Thyroid gland (tissue), 4 donors: Measurements from ENCODE around the gene INO80B.

Experiments
- CTCF ChIP-seq, 6 experiments: fragments of 200-600 bp in 3 of 6; fragments of 450-650 bp in 3 of 6; sonication (generic) in 3 of 6; IDR thresholded peaks; one replicate each; pipeline ENCODE4 v1.5.1; 2016 to 2019; ENCODE audit warnings: antibody characterized with exemption in 6 of 6, mild to moderate bottlenecking in 2 of 6, inconsistent platforms in 1 of 6, moderate library complexity in 1 of 6
- POLR2A ChIP-seq, 2 donors: fragments of 450-650 bp; IDR thresholded peaks; one replicate each; pipeline ENCODE4 v1.6.1; 2017; ENCODE audit warnings: antibody characterized with exemption in 2 of 2, mild to moderate bottlenecking in 2 of 2, moderate library complexity in 1 of 2

- TF ChIP-seq CTCF (IDR thresholded peaks at IDR 0.05) (no peak), POLR2A (IDR thresholded peaks at IDR 0.05) (no peak)
Measured at GRCh38 chr2:74426181-74426758, 28.6 kb upstream of the INO80B start.
